ENCODE results near the gene ACVR2A. TPM values are rescaled to one million over a fixed set of nuclear protein-coding genes. Genes with fewer than 3 reads are reported as not detected.

The ACVR2A gene
- total RNA-seq, 1 experiment from 2014 or later: 13.4 TPM

DNA sequence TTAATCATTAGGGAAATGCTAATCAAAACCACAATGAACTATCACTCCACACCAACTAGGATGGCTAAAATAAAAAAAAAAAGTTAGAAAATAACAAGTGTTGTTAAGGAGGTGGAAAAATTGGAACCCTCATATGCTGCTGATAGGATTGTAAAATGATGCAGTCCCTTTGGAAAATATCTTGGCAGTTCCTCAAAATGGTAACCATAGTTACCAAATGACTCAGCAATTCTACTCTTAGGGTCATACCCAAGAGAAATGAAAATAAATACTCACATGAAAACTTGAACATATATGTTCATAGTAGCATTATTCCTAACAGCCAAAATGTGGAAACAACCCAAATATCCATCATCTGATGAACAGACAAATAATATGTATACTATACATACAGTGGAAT, 15.7 kb upstream of the ACVR2A start:
- Histone ChIP-seq H2AFZ (ENCODE audit: low read length) (no peak overlapping the region), H3K23me2 (ENCODE audit: insufficient read length, low read depth, low read length, poor library complexity, severe bottlenecking) (no peaks in the 10 kb centered on the region), H2AK5ac (ENCODE audit: insufficient read length, low read length) (no peak overlapping the region), H4K8ac (replicated peaks; ENCODE audit: insufficient read length, low read depth, low read length) (no peak overlapping the region), H3K14ac (ENCODE audit: insufficient read depth, low read length) (no peak overlapping the region), H2BK120ac (ENCODE audit: low read depth, low read length, poor library complexity, severe bottlenecking) (no peak overlapping the region), H2BK20ac (ENCODE audit: low read depth, low read length, poor library complexity, severe bottlenecking) (no peak overlapping the region), H3K27ac (ENCODE audit: insufficient read length, low read depth, low read length) (no peak overlapping the region), H2BK12ac (ENCODE audit: insufficient read length, low read depth, low read length) (no peak overlapping the region), H3K9me3 (ENCODE audit: control insufficient read depth, low read depth, low read length) (no peaks in the 10 kb centered on the region), H3K9ac (ENCODE audit: extremely low read depth, insufficient read length, low read length) (no peak overlapping the region), H2BK5ac (ENCODE audit: insufficient read length, low read length) (no peak overlapping the region), H4K91ac (ENCODE audit: insufficient read length, low read depth, low read length) (no peak overlapping the region), H2BK15ac (ENCODE audit: low read depth, low read length) (no peak overlapping the region), H3K4ac (ENCODE audit: low read depth, low read length) (no peak overlapping the region), H3K27me3 (ENCODE audit: insufficient read depth, low read length) (no peaks in the 10 kb centered on the region), H4K5ac (ENCODE audit: insufficient read length, low read depth, low read length) (no peak overlapping the region), H3K4me1 (ENCODE audit: insufficient read depth, low read length) (no peaks in the 10 kb centered on the region), H4K20me1 (ENCODE audit: control insufficient read depth, insufficient read depth, insufficient read length) (no peaks in the 10 kb centered on the region), H3K18ac (ENCODE audit: insufficient read length, low read depth, low read length) (no peak overlapping the region), H3K79me1 (ENCODE audit: insufficient read depth, low read depth, low read length, poor library complexity, severe bottlenecking) (no peaks in the 10 kb centered on the region), H3K56ac (ENCODE audit: insufficient read length, low read depth, low read length) (no peak overlapping the region), H3T11ph (ENCODE audit: low read length) (no peak overlapping the region), H3K23ac (ENCODE audit: insufficient read length, low read depth, low read length) (no peak overlapping the region), H3K4me2 (ENCODE audit: insufficient read depth, insufficient read length, low read length) (no peak overlapping the region), H3K79me2 (ENCODE audit: insufficient read depth, low read length) (no peaks in the 10 kb centered on the region)
- Mint-ChIP-seq H3K9me3 (peaks cover 4 to 15% of the 10 kb centered on the region in 2 experiments; a peak in 4 of 5 replicates), H3K27ac (no peak overlapping the region), H3K27me3 (ENCODE audit: low read depth) (no peaks in the 10 kb centered on the region; the same call in 1 of the 2 replicates), H3K4me3 (no peak overlapping the region), H3K4me1 (no peaks in the 10 kb centered on the region), H3K36me3 (ENCODE audit: insufficient read depth in 1 of 3, low read depth in 3 of 3) (peaks cover 0 to 8% (median 4%) of the 10 kb centered on the region in 3 experiments; a peak in 2 of 7 replicates)
- no peak for DNase-seq
- TF ChIP-seq, protein P1, sequence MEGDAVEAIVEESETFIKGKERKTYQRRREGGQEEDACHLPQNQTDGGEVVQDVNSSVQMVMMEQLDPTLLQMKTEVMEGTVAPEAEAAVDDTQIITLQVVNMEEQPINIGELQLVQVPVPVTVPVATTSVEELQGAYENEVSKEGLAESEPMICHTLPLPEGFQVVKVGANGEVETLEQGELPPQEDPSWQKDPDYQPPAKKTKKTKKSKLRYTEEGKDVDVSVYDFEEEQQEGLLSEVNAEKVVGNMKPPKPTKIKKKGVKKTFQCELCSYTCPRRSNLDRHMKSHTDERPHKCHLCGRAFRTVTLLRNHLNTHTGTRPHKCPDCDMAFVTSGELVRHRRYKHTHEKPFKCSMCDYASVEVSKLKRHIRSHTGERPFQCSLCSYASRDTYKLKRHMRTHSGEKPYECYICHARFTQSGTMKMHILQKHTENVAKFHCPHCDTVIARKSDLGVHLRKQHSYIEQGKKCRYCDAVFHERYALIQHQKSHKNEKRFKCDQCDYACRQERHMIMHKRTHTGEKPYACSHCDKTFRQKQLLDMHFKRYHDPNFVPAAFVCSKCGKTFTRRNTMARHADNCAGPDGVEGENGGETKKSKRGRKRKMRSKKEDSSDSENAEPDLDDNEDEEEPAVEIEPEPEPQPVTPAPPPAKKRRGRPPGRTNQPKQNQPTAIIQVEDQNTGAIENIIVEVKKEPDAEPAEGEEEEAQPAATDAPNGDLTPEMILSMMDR (conservative IDR thresholded peaks at IDR 0.05): no peak

Measured in H9 (cell line).